HFF-Myc (cell line): ENCODE measurements around the gene ROBO2.

Source experiments
- DNase-seq: peaks from one replicate; pipeline ENCODE4 v3.0.0-alpha.2; 2011; ENCODE audit warnings: low read depth; ENCODE audit errors: extremely low read depth
- H3K4me3 ChIP-seq: replicated peaks from 2 replicates; pipeline ENCODE4 v1.5.1; 2011; ENCODE audit warnings: low read depth, mild to moderate bottlenecking, control low read depth, low read length
- TF ChIP-seq, protein P1 (sequence below): IDR thresholded peaks from 2 replicates; pipeline ENCODE4 v1.5.1; 2012; ENCODE audit warnings: mild to moderate bottlenecking, low read depth, low read length, control low read depth; ENCODE audit errors: missing control alignments

ROBO2 gene

DNA sequence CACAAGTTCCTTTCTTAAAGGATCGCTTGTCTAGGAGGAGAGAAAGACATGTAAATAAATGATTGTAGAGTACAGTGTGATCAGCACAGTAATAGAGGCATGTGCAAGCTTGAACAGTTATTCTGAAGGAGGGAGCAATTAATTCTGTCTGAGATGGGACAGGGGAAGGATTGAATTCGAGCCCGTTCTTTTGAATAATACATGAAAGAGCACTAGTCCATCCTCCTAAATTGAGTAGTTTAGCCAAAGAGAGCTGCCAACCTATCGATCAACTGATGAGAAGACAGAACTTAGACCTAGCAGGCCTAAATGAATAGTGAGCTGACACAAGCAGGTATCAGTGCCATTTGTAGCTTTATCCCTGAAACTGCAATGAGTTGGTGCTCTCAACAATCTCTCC lies 142.4 kb downstream of the ROBO2 start:
- no peak overlapping the region for H3K4me3 ChIP-seq
- DNase-seq = no peak
- TF ChIP-seq, protein P1, sequence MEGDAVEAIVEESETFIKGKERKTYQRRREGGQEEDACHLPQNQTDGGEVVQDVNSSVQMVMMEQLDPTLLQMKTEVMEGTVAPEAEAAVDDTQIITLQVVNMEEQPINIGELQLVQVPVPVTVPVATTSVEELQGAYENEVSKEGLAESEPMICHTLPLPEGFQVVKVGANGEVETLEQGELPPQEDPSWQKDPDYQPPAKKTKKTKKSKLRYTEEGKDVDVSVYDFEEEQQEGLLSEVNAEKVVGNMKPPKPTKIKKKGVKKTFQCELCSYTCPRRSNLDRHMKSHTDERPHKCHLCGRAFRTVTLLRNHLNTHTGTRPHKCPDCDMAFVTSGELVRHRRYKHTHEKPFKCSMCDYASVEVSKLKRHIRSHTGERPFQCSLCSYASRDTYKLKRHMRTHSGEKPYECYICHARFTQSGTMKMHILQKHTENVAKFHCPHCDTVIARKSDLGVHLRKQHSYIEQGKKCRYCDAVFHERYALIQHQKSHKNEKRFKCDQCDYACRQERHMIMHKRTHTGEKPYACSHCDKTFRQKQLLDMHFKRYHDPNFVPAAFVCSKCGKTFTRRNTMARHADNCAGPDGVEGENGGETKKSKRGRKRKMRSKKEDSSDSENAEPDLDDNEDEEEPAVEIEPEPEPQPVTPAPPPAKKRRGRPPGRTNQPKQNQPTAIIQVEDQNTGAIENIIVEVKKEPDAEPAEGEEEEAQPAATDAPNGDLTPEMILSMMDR = no peak

- H3K4me3 ChIP-seq = no peak overlapping the region
- TF ChIP-seq, protein P1 = no peak
- no peak for DNase-seq
These were observed 146.4 kb downstream of the ROBO2 start for GRCh38 chr3:77186319-77186718.

- H3K4me3 ChIP-seq = no peak overlapping the region
- DNase-seq = no peak
- TF ChIP-seq, protein P1 = no peak
These were observed 146.8 kb downstream of the ROBO2 start for GRCh38 chr3:77186728-77187127.

DNA sequence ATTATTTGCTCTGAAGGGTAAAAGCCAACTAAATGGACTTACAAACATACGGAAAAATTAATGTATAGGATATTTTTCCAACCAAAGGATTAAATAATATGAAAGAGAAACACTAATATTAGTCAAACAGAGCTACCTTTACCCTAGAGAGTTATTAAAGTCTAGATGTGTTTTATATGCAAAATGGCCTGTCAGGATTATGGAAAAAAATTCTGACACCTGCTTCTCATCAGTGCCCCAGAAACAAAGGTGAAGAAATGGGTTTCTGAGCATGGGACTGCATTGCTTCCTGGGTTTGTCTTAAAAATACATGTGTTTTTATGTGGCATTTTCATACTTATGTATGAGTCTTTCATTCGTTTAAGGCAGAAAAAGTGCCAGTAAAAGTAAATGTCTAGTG lies 148.3 kb downstream of the ROBO2 start:
- TF ChIP-seq, protein P1 = no peak
- H3K4me3 ChIP-seq = no peak overlapping the region
- DNase-seq = no peak

GRCh38 chr3:77189258-77189657 lies 149.4 kb downstream of the ROBO2 start:
- no peak for DNase-seq
- no peak overlapping the region for H3K4me3 ChIP-seq
- TF ChIP-seq, protein P1 = no peak

DNA sequence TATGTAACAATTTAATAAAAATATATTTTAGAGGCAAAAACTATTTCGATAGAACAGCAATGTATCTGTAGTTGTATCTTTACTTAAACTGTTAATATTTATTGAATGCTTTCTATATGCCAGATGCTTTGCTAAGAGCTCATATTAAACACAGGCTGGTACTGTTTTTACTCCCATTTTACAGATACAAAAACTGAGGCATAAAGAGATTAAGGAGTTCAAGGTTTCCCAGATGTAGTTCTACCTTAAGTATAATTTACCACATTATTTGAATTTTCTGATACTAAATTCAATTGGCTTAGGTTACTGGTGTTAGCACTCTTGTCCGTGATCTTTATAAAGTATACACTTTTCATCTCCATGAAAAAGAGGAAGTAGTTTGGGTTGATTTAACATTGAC lies 149.8 kb downstream of the ROBO2 start:
- TF ChIP-seq, protein P1 = no peak
- H3K4me3 ChIP-seq = no peak overlapping the region
- DNase-seq = no peak

DNA sequence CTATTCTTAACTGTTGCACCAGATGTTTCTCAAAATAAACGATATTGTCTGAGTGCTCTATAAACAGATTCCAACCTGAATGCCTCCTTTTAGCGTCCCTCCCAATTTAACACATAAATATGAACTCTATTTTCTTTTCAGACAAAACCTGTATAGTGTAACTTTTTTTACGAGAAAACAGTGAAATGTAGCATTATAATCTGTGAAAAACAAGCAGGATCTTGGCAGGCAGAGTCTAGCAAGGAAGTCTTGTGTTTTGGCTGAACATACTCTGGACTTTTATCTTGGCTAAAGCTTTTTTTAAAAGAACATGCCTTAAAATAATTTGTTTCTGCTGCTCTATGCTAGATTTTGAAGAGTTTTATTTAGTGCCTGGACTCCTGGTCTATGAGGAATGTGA lies 150.5 kb downstream of the ROBO2 start:
- H3K4me3 ChIP-seq = no peak overlapping the region
- TF ChIP-seq, protein P1 = no peak
- no peak for DNase-seq
